MM.1S (cell line): ENCODE measurements around the gene PRKG1.

Source experiments
- DNase-seq: peaks from one replicate; pipeline ENCODE4 v3.0.0-alpha.2; 2015
- H2AFZ ChIP-seq: fragments of 300-600 bp; sonication (generic); 2 replicates; pipeline ENCODE4 v1.6.0; 2016; ENCODE audit warnings: antibody characterized with exemption, low read length
- H3F3A ChIP-seq: fragments of 300-600 bp; sonication (generic); 2 replicates; pipeline ENCODE4 v1.6.1; 2016; ENCODE audit warnings: mild to moderate bottlenecking, antibody characterized with exemption, low read length, moderate library complexity, mixed read lengths; ENCODE audit not compliant: insufficient read depth
- H3K27ac ChIP-seq: fragments of 300-600 bp; sonication (generic); 2 replicates; pipeline ENCODE4 v1.5.1; 2016; ENCODE audit warnings: mild to moderate bottlenecking, low read length
- H3K27me3 ChIP-seq: fragments of 300-600 bp; sonication (generic); replicated peaks from 2 replicates; pipeline ENCODE4 v1.6.0; 2016; ENCODE audit warnings: low read length; ENCODE audit not compliant: insufficient read depth
- H3K36me3 ChIP-seq: fragments of 300-600 bp; sonication (generic); replicated peaks from 2 replicates; pipeline ENCODE4 v1.6.1; 2016; ENCODE audit warnings: mild to moderate bottlenecking, low read length, mixed read lengths; ENCODE audit not compliant: insufficient read depth
- H3K4me1 ChIP-seq: fragments of 300-600 bp; sonication (generic); 2 replicates; pipeline ENCODE4 v1.6.1; 2016; ENCODE audit warnings: low read length, mixed read lengths
- H3K4me2 ChIP-seq: fragments of 300-600 bp; sonication (generic); 2 replicates; pipeline ENCODE4 v1.6.0; 2016; ENCODE audit warnings: low read depth, low read length
- H3K4me3 ChIP-seq: fragments of 300-600 bp; sonication (generic); 2 replicates; pipeline ENCODE4 v1.5.1; 2016; ENCODE audit warnings: low read length, mixed read lengths
- H3K79me2 ChIP-seq: fragments of 300-600 bp; sonication (generic); 2 replicates; pipeline ENCODE4 v1.6.1; 2016; ENCODE audit warnings: mixed run types, low read length, mixed read lengths
- H3K9ac ChIP-seq: fragments of 300-600 bp; sonication (generic); 2 replicates; pipeline ENCODE4 v1.6.1; 2016; ENCODE audit warnings: low read length, mixed read lengths
- H3K9me2 ChIP-seq: fragments of 300-600 bp; sonication (generic); replicated peaks from 2 replicates; pipeline ENCODE4 v1.6.1; 2016; ENCODE audit warnings: mild to moderate bottlenecking, low read length, mixed read lengths; ENCODE audit not compliant: insufficient read depth
- H3K9me3 ChIP-seq: fragments of 300-600 bp; sonication (generic); replicated peaks from 2 replicates; pipeline ENCODE4 v1.6.1; 2016; ENCODE audit warnings: mild to moderate bottlenecking, low read length, mixed read lengths; ENCODE audit not compliant: insufficient read depth
- H4K20me1 ChIP-seq: fragments of 300-600 bp; sonication (generic); 2 replicates; pipeline ENCODE4 v1.6.1; 2016; ENCODE audit warnings: mild to moderate bottlenecking, low read length, moderate library complexity, mixed read lengths; ENCODE audit not compliant: insufficient read depth
- CTCF ChIP-seq: fragments of 300-600 bp; sonication (generic); IDR thresholded peaks from 2 replicates; pipeline ENCODE4 v1.5.1; 2016; ENCODE audit warnings: antibody characterized with exemption, low read length, mixed read lengths
- EZH2 ChIP-seq: fragments of 300-600 bp; sonication (generic); optimal IDR thresholded peaks from 2 replicates; pipeline ENCODE3; 2017; ENCODE audit warnings: low read depth, mild to moderate bottlenecking, antibody characterized with exemption, low read length, mixed read lengths
- EZH2phosphoT487 ChIP-seq: fragments of 300-600 bp; sonication (generic); IDR thresholded peaks from 2 replicates; pipeline ENCODE4 v1.6.1; 2018; ENCODE audit warnings: antibody characterized with exemption, low read length

PRKG1 gene

GRCh38 chr10:52283174-52283573 lies 1208.9 kb downstream of the PRKG1 start:
- no peak overlapping the region for H3K4me3 ChIP-seq
- H3K4me1 ChIP-seq: no peaks in the 10 kb centered on the region
- no peaks in the 10 kb centered on the region for H3K9me3 ChIP-seq
- H4K20me1 ChIP-seq: no peaks in the 10 kb centered on the region
- H3K79me2 ChIP-seq: no peaks in the 10 kb centered on the region
- no peaks in the 10 kb centered on the region for H3K27me3 ChIP-seq
- H3K4me2 ChIP-seq: no peak overlapping the region
- H3F3A ChIP-seq: no peaks in the 10 kb centered on the region
- H3K9ac ChIP-seq: no peak overlapping the region
- no peaks in the 10 kb centered on the region for H3K36me3 ChIP-seq
- H2AFZ ChIP-seq: no peak overlapping the region
- no peak for DNase-seq
- TF ChIP-seq EZH2 (no peak), CTCF (no peak), EZH2phosphoT487 (no peak)
- H3K27ac ChIP-seq: no peak overlapping the region
- no peaks in the 10 kb centered on the region; the same call in 1 of the 2 replicates for H3K9me2 ChIP-seq

- no peaks in the 10 kb centered on the region; the same call in 1 of the 2 replicates for H3K9me2 ChIP-seq
- H3K79me2 ChIP-seq: no peaks in the 10 kb centered on the region
- H3K9me3 ChIP-seq: no peaks in the 10 kb centered on the region
- H3K27ac ChIP-seq: no peak overlapping the region
- no peak overlapping the region for H3K9ac ChIP-seq
- no peaks in the 10 kb centered on the region for H3K27me3 ChIP-seq
- H3K4me1 ChIP-seq: no peaks in the 10 kb centered on the region
- H3F3A ChIP-seq: no peaks in the 10 kb centered on the region
- H4K20me1 ChIP-seq: no peaks in the 10 kb centered on the region
- no peak overlapping the region for H2AFZ ChIP-seq
- TF ChIP-seq EZH2 (no peak), CTCF (no peak), EZH2phosphoT487 (no peak)
- no peaks in the 10 kb centered on the region for H3K36me3 ChIP-seq
- no peak overlapping the region for H3K4me2 ChIP-seq
- H3K4me3 ChIP-seq: no peak overlapping the region
- no peak for DNase-seq
Measured at GRCh38 chr10:52284416-52285013, 1210.2 kb downstream of the PRKG1 start.

GRCh38 chr10:52287866-52288265 lies 1213.6 kb downstream of the PRKG1 start:
- no peaks in the 10 kb centered on the region; the same call in 1 of the 2 replicates for H3K9me2 ChIP-seq

More at GRCh38 chr10:52287866-52288265, 1213.6 kb downstream of the PRKG1 start:
- H3K9me3 ChIP-seq: no peaks in the 10 kb centered on the region
- H3K79me2 ChIP-seq: no peaks in the 10 kb centered on the region
- H3K9ac ChIP-seq: no peak overlapping the region
- H3K4me3 ChIP-seq: no peak overlapping the region
- H3K27ac ChIP-seq: no peak overlapping the region
- no peak for DNase-seq
- H4K20me1 ChIP-seq: no peaks in the 10 kb centered on the region
- H2AFZ ChIP-seq: no peak overlapping the region
- no peaks in the 10 kb centered on the region for H3K36me3 ChIP-seq
- H3K4me2 ChIP-seq: no peak overlapping the region
- TF ChIP-seq EZH2phosphoT487 (no peak), EZH2 (no peak), CTCF (no peak)
- H3F3A ChIP-seq: no peaks in the 10 kb centered on the region
- H3K4me1 ChIP-seq: no peaks in the 10 kb centered on the region
- no peaks in the 10 kb centered on the region for H3K27me3 ChIP-seq
